Neural cell (in vitro differentiated cells): ENCODE results near the gene PLXNA4. TPM values are rescaled to one million over a fixed set of nuclear protein-coding genes. Genes with fewer than 3 reads are reported as not detected.

Experiments
- H2AFZ ChIP-seq: fragments of 200-600, 300-800 bp; sonication (generic), shearing (Covaris generic); 2 replicates; pipeline ENCODE4 v1.6.0; 2014; ENCODE audit warnings: low read depth, mild to moderate bottlenecking, antibody characterized with exemption, low read length, moderate library complexity
- H3F3A ChIP-seq: fragments of 200-600 bp; shearing (Covaris generic); 2 replicates; pipeline ENCODE4 v1.6.1; 2016; ENCODE audit warnings: mild to moderate bottlenecking, moderate library complexity, mixed read lengths, antibody characterized with exemption, low read length; ENCODE audit not compliant: insufficient read depth, poor library complexity, severe bottlenecking
- H3K27ac ChIP-seq: fragments of 200-600, 300-800 bp; sonication (generic), shearing (Covaris generic); 2 replicates; pipeline ENCODE4 v1.5.1; 2014; ENCODE audit warnings: mild to moderate bottlenecking, low read length, moderate library complexity
- H3K27me3 ChIP-seq: fragments of 300-800, 200-600 bp; sonication (generic), shearing (Covaris generic); 2 replicates; pipeline ENCODE4 v1.6.0; 2014; ENCODE audit warnings: mild to moderate bottlenecking, low read depth, low read length, moderate library complexity; ENCODE audit not compliant: insufficient read depth
- H3K36me3 ChIP-seq: fragments of 300-800, 200-600 bp; sonication (generic), shearing (Covaris generic); 2 replicates; pipeline ENCODE4 v1.5.1; 2014; ENCODE audit warnings: mild to moderate bottlenecking, antibody characterized with exemption, low read length, moderate library complexity; ENCODE audit not compliant: insufficient read depth
- H3K4me2 ChIP-seq: fragments of 300-800, 200-600 bp; sonication (generic), shearing (Covaris generic); 2 replicates; pipeline ENCODE4 v1.6.0; 2014; ENCODE audit warnings: mild to moderate bottlenecking, low read length
- H3K4me3 ChIP-seq: fragments of 300-800, 200-600 bp; sonication (generic), shearing (Covaris generic); 2 replicates; pipeline ENCODE4 v1.5.1; 2014; ENCODE audit warnings: mild to moderate bottlenecking, low read length, moderate library complexity
- H3K79me2 ChIP-seq: fragments of 200-600 bp; shearing (Covaris generic); replicated peaks from 2 replicates; pipeline ENCODE4 v1.6.0; 2014; ENCODE audit warnings: mild to moderate bottlenecking, low read length, moderate library complexity; ENCODE audit not compliant: insufficient read depth
- H3K9ac ChIP-seq: fragments of 300-800, 200-600 bp; sonication (generic), shearing (Covaris generic); 2 replicates; pipeline ENCODE4 v1.6.1; 2016; ENCODE audit warnings: mild to moderate bottlenecking, low read length, mixed read lengths
- H3K9me2 ChIP-seq: fragments of 200-600 bp; shearing (Covaris generic); 2 replicates; pipeline ENCODE4 v1.6.1; 2016; ENCODE audit warnings: mild to moderate bottlenecking, low read length, mixed read lengths; ENCODE audit not compliant: insufficient read depth
- H3K9me3 ChIP-seq: fragments of 200-600, 300-800 bp; sonication (generic), shearing (Covaris generic); 2 replicates; pipeline ENCODE4 v1.6.1; 2016; ENCODE audit warnings: mild to moderate bottlenecking, mixed run types, low read length, moderate library complexity, mixed read lengths
- H4K20me1 ChIP-seq: fragments of 200-600 bp; shearing (Covaris generic); 2 replicates; pipeline ENCODE4 v1.6.1; 2016; ENCODE audit warnings: mild to moderate bottlenecking, mixed run types; ENCODE audit not compliant: insufficient read depth
- CTCF ChIP-seq: fragments of 450-650 bp; IDR thresholded peaks from 2 replicates; pipeline ENCODE4 v1.5.1; 2014; ENCODE audit warnings: antibody characterized with exemption, mild to moderate bottlenecking, moderate library complexity; ENCODE audit not compliant: poor library complexity, severe bottlenecking
- EP300 ChIP-seq: fragments of 450-650 bp; conservative IDR thresholded peaks from 2 replicates; pipeline ENCODE4 v1.6.1; 2014; ENCODE audit warnings: antibody characterized with exemption, mild to moderate bottlenecking, moderate library complexity; ENCODE audit not compliant: poor library complexity, severe bottlenecking
- RAD21 ChIP-seq: fragments of 450-650 bp; conservative IDR thresholded peaks from 2 replicates; pipeline ENCODE4 v1.6.1; 2014; ENCODE audit warnings: antibody characterized with exemption, mild to moderate bottlenecking, moderate library complexity
- SMC3 ChIP-seq: fragments of 450-650 bp; conservative IDR thresholded peaks from 2 replicates; pipeline ENCODE4 v1.6.1; 2014; ENCODE audit warnings: antibody characterized with exemption, mild to moderate bottlenecking, moderate library complexity; ENCODE audit not compliant: poor library complexity
- TAF1 ChIP-seq: IDR thresholded peaks from 2 replicates; pipeline ENCODE4 v1.6.1; 2012; ENCODE audit warnings: low read depth
- polyA plus RNA-seq: library from polyadenylated mRNA; depleted of rRNA; stranded (reverse); fragments of >200 nt; gene quantifications from 2 replicates; pipeline ENCODE4 v1.2.3, GENCODE V29; 2014
- TF ChIP-seq, protein P1 (sequence below): IDR thresholded peaks from 2 replicates; pipeline ENCODE4 v1.6.1; 2012; ENCODE audit warnings: borderline replicate concordance

Gene PLXNA4
- polyA plus RNA-seq, 1 donor from 2014 or later, result 7.2 TPM

- no peak overlapping the region for H3K9ac ChIP-seq
- H3K36me3 ChIP-seq, result no peaks in the 10 kb centered on the region
- no peaks in the 10 kb centered on the region for H3K9me3 ChIP-seq
- H3F3A ChIP-seq, result no peaks in the 10 kb centered on the region
- H3K27me3 ChIP-seq, result peaks cover 8% of the 10 kb centered on the region
- no peak overlapping the region for H2AFZ ChIP-seq
- TF ChIP-seq EP300 (no peak), CTCF (peak; percentile 86), SMC3 (peak; percentile 89), RAD21 (peak; percentile 83)
- TF ChIP-seq, protein P1, sequence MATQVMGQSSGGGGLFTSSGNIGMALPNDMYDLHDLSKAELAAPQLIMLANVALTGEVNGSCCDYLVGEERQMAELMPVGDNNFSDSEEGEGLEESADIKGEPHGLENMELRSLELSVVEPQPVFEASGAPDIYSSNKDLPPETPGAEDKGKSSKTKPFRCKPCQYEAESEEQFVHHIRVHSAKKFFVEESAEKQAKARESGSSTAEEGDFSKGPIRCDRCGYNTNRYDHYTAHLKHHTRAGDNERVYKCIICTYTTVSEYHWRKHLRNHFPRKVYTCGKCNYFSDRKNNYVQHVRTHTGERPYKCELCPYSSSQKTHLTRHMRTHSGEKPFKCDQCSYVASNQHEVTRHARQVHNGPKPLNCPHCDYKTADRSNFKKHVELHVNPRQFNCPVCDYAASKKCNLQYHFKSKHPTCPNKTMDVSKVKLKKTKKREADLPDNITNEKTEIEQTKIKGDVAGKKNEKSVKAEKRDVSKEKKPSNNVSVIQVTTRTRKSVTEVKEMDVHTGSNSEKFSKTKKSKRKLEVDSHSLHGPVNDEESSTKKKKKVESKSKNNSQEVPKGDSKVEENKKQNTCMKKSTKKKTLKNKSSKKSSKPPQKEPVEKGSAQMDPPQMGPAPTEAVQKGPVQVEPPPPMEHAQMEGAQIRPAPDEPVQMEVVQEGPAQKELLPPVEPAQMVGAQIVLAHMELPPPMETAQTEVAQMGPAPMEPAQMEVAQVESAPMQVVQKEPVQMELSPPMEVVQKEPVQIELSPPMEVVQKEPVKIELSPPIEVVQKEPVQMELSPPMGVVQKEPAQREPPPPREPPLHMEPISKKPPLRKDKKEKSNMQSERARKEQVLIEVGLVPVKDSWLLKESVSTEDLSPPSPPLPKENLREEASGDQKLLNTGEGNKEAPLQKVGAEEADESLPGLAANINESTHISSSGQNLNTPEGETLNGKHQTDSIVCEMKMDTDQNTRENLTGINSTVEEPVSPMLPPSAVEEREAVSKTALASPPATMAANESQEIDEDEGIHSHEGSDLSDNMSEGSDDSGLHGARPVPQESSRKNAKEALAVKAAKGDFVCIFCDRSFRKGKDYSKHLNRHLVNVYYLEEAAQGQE, result no peak
- no peak overlapping the region for H3K27ac ChIP-seq
- no peak overlapping the region for H3K4me2 ChIP-seq
- no peaks in the 10 kb centered on the region for H3K79me2 ChIP-seq
- H3K9me2 ChIP-seq, result no peaks in the 10 kb centered on the region
- no peaks in the 10 kb centered on the region for H4K20me1 ChIP-seq
- H3K4me3 ChIP-seq, result no peak overlapping the region
Observed at GRCh38 chr7:132580717-132581285, 4.5 kb upstream of the PLXNA4 start.

DNA sequence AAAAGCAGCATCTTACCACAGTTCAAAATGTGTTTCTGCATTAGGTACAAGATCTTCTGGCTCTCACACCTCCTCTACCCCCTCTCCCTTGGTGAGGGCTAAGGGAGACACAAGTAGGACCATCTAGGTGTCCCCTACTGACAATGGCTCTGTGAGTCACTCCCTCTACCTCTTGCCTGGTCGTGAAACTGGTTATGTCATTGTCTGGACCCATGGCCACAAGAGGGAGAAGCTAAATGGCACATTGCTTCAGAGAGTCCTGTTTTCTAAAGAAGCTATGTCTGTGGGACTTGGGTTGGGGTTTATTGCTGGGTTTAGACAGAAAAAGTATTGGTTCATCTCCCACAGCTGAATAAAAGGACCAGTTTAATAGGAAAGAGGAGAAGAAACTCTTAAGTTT, 4.0 kb upstream of the PLXNA4 start:
- H3K79me2 ChIP-seq, result no peaks in the 10 kb centered on the region
- no peak overlapping the region for H3K27ac ChIP-seq
- H2AFZ ChIP-seq, result no peak overlapping the region
- no peak overlapping the region for H3K4me3 ChIP-seq
- no peaks in the 10 kb centered on the region for H4K20me1 ChIP-seq
- no peak overlapping the region for H3K4me2 ChIP-seq
- no peak for TF ChIP-seq TAF1
- H3F3A ChIP-seq, result no peaks in the 10 kb centered on the region
- H3K9me3 ChIP-seq, result no peaks in the 10 kb centered on the region
- no peak overlapping the region for H3K9ac ChIP-seq
- H3K36me3 ChIP-seq, result no peaks in the 10 kb centered on the region
- no peaks in the 10 kb centered on the region for H3K9me2 ChIP-seq
- peaks cover 8% of the 10 kb centered on the region for H3K27me3 ChIP-seq

DNA sequence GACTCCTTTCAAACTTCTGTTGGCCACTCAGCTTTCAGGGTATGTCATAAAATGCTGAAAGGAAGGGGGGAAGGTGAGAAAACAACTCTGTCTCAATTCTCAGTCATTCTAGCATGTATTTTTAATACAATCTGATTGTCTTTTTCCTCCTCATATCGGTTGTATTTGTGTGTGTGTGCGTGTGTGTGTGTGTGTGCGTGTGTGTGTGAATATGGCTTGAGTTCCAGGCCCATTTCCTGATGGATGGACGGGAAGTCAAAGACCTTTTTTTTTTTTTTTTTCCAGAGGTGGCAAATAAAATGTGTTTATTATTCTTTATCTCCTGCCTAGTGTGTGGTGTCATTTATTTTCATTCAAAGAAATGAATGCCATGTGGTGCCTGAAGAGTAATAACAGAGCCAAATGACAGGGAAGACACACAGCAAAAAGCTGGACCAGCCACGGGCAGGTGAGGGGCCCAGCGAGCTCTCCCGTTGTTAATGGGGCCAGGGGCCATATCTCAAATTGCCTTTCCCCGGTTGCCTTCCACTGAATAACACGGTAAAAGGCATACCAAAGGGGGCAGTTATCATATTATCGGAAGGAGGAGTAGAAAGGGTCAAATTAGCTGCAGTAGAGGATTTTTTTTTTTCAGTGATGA, 3.1 kb upstream of the PLXNA4 start:
- H3K9me3 ChIP-seq, result no peaks in the 10 kb centered on the region
- no peak overlapping the region for H2AFZ ChIP-seq
- no peak overlapping the region for H3K27ac ChIP-seq
- peaks cover 16% of the 10 kb centered on the region for H3K27me3 ChIP-seq
- H4K20me1 ChIP-seq, result no peaks in the 10 kb centered on the region
- no peak overlapping the region for H3K4me3 ChIP-seq
- H3K36me3 ChIP-seq, result no peaks in the 10 kb centered on the region
- H3K9ac ChIP-seq, result no peak overlapping the region
- H3K9me2 ChIP-seq, result no peaks in the 10 kb centered on the region
- no peak overlapping the region for H3K4me2 ChIP-seq
- peaks cover 5% of the 10 kb centered on the region for H3K79me2 ChIP-seq
- no peaks in the 10 kb centered on the region for H3F3A ChIP-seq
- TF ChIP-seq, protein P1, result no peak
- no peak for TF ChIP-seq TAF1
- TF ChIP-seq RAD21, result no peak
- TF ChIP-seq CTCF, result no peak
